SU-DHL-6 (cell line): Measurements from ENCODE around the gene PPP1R7.

Source experiments
- H2AFZ ChIP-seq: fragments of 200-600 bp; sonication (generic); 2 replicates; pipeline ENCODE4 v1.6.1; 2014; ENCODE audit warnings: low read depth, mild to moderate bottlenecking, moderate library complexity, mixed read lengths, antibody characterized with exemption, low read length; ENCODE audit not compliant: severe bottlenecking
- H3F3A ChIP-seq: fragments of 200-600 bp; shearing (Covaris generic); 2 replicates; pipeline ENCODE4 v1.6.0; 2016; ENCODE audit warnings: antibody characterized with exemption, mild to moderate bottlenecking; ENCODE audit not compliant: insufficient read depth
- H3K27ac ChIP-seq: fragments of 200-600 bp; sonication (generic); 2 replicates; pipeline ENCODE4 v1.5.1; 2016; ENCODE audit warnings: low read depth, mild to moderate bottlenecking, low read length, moderate library complexity, mixed read lengths
- H3K27me3 ChIP-seq: fragments of 200-600 bp; sonication (generic), shearing (Covaris generic); 2 replicates; pipeline ENCODE4 v1.6.0; 2014; ENCODE audit warnings: mild to moderate bottlenecking, low read length
- H3K36me3 ChIP-seq: fragments of 200-600 bp; sonication (generic); 2 replicates; pipeline ENCODE4 v1.6.1; 2014; ENCODE audit warnings: mild to moderate bottlenecking, low read length, mixed read lengths
- H3K4me2 ChIP-seq: fragments of 300-600, 200-600 bp; shearing (Covaris generic), sonication (generic); 2 replicates; pipeline ENCODE4 v1.6.0; 2014; ENCODE audit warnings: low read length, low read depth, mild to moderate bottlenecking; ENCODE audit not compliant: poor library complexity, severe bottlenecking
- H3K4me3 ChIP-seq: fragments of 200-600 bp; sonication (generic); 2 replicates; pipeline ENCODE4 v1.5.1; 2014; ENCODE audit warnings: antibody characterized with exemption, low read length, mild to moderate bottlenecking, mixed read lengths; ENCODE audit not compliant: insufficient read depth, poor library complexity, severe bottlenecking
- H3K79me2 ChIP-seq: fragments of 200-600 bp; sonication (generic); 2 replicates; pipeline ENCODE4 v1.6.1; 2014; ENCODE audit warnings: mild to moderate bottlenecking, low read length, moderate library complexity; ENCODE audit not compliant: insufficient read depth
- H3K9ac ChIP-seq: fragments of 200-600 bp; sonication (generic); 2 replicates; pipeline ENCODE4 v1.7.0; 2014; ENCODE audit warnings: mild to moderate bottlenecking, low read length
- H3K9me2 ChIP-seq: fragments of 200-600 bp; sonication (generic); replicated peaks from 2 replicates; pipeline ENCODE4 v1.6.1; 2014; ENCODE audit warnings: low read length; ENCODE audit not compliant: insufficient read depth
- H3K9me3 ChIP-seq: fragments of 200-600 bp; sonication (generic); 2 replicates; pipeline ENCODE4 v1.6.1; 2014; ENCODE audit warnings: low read length, mixed read lengths; ENCODE audit not compliant: insufficient read depth
- H4K20me1 ChIP-seq: fragments of 200-600 bp; sonication (generic); 2 replicates; pipeline ENCODE4 v1.6.1; 2014; ENCODE audit warnings: low read depth, mild to moderate bottlenecking, antibody characterized with exemption, low read length, moderate library complexity, mixed read lengths
- EZH2phosphoT487 ChIP-seq: fragments of 200-600 bp; sonication (generic), shearing (Covaris generic); conservative IDR thresholded peaks from 2 replicates; pipeline ENCODE4 v1.6.1; 2018; ENCODE audit warnings: mild to moderate bottlenecking, antibody characterized with exemption, low read length, moderate library complexity, mixed read lengths
- TF ChIP-seq, protein P1 (sequence below): fragments of 200-600 bp; sonication (generic); IDR thresholded peaks from one replicate; pipeline ENCODE4 v1.5.1; 2017; ENCODE audit warnings: antibody characterized with exemption, mild to moderate bottlenecking, low read length, moderate library complexity; ENCODE audit not compliant: insufficient read depth, poor library complexity, severe bottlenecking

PPP1R7 gene

DNA sequence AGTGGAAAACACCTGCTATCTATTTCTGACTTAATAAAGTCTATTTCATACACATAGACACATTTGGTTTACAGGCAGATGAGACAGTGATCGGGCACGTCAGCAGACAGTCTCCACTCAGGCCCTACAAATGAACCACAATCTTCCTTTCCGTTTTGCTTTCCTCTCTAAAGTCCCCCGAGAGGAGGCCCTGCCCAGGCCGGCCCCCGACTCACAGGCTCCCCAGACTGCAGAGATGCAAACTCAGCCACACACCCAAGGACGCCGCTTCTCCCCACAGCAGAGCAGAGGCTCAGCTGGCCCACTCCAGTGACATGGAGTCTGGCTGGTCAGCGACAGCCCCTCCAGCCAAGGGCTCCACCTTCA is 38.8 kb upstream of the PPP1R7 start:
- Histone ChIP-seq H3K4me3 (no peak overlapping the region), H3K27ac (no peak overlapping the region), H3K36me3 (peaks cover 3% of the 10 kb centered on the region; the same call in 1 of the 2 replicates), H2AFZ (no peak overlapping the region), H3K9me3 (no peaks in the 10 kb centered on the region), H3F3A (no peaks in the 10 kb centered on the region), H3K27me3 (no peaks in the 10 kb centered on the region), H3K9ac (no peak overlapping the region), H3K9me2 (no peaks in the 10 kb centered on the region), H3K79me2 (no peaks in the 10 kb centered on the region), H4K20me1 (no peaks in the 10 kb centered on the region), H3K4me2 (no peak overlapping the region)
- TF ChIP-seq, protein P1, sequence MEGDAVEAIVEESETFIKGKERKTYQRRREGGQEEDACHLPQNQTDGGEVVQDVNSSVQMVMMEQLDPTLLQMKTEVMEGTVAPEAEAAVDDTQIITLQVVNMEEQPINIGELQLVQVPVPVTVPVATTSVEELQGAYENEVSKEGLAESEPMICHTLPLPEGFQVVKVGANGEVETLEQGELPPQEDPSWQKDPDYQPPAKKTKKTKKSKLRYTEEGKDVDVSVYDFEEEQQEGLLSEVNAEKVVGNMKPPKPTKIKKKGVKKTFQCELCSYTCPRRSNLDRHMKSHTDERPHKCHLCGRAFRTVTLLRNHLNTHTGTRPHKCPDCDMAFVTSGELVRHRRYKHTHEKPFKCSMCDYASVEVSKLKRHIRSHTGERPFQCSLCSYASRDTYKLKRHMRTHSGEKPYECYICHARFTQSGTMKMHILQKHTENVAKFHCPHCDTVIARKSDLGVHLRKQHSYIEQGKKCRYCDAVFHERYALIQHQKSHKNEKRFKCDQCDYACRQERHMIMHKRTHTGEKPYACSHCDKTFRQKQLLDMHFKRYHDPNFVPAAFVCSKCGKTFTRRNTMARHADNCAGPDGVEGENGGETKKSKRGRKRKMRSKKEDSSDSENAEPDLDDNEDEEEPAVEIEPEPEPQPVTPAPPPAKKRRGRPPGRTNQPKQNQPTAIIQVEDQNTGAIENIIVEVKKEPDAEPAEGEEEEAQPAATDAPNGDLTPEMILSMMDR: no peak
- TF ChIP-seq EZH2phosphoT487: no peak

DNA sequence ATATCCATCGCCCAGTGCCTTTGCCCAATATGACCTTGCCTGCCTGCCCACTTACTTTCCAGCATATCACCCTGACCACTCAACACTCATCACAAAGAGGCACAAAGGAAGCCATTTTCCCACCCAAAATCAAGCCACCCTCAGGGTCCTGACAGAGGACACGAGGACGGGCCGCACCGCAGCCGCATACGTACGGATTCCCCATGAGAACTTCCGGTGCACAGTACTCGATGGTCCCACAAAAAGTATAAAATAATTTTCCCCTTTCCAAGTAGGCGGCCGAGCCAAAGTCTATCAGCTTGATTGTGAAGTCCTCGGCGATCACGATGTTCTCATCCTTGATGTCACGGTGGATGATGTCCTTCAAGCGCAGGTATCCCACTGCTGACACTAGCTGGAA is 38.2 kb upstream of the PPP1R7 start:
- H3K4me3 ChIP-seq: no peak overlapping the region
- no peaks in the 10 kb centered on the region for H3K9me2 ChIP-seq
- H3K27me3 ChIP-seq: no peaks in the 10 kb centered on the region
- H3F3A ChIP-seq: no peaks in the 10 kb centered on the region
- no peaks in the 10 kb centered on the region for H3K9me3 ChIP-seq
- H3K27ac ChIP-seq: no peak overlapping the region
- H3K36me3 ChIP-seq: peaks cover 3% of the 10 kb centered on the region; the same call in 1 of the 2 replicates
- H3K9ac ChIP-seq: no peak overlapping the region
- TF ChIP-seq EZH2phosphoT487: no peak
- H2AFZ ChIP-seq: no peak overlapping the region
- no peak overlapping the region for H3K4me2 ChIP-seq
- H3K79me2 ChIP-seq: no peaks in the 10 kb centered on the region
- H4K20me1 ChIP-seq: no peaks in the 10 kb centered on the region

DNA sequence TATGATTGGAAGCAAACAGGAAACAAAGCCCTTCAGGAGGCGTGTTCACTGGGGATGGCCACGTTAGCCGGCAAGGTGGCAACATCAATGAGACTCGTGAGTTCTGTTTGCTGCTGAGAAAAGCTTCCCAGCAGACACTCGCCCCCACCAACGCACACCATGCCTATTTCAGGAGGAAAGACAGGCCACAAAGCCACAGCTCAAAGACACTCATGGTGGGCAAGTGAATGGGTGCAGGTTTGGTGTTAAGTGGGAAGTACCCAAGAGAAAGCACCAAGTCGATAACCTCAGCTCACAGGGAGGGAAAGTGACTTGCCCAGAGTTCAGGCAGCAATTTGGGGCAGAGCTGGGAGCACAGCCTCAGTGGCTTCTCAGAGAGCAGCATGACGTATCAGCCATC is 37.7 kb upstream of the PPP1R7 start:
- no peak overlapping the region for H3K27ac ChIP-seq
- H3K27me3 ChIP-seq: no peaks in the 10 kb centered on the region
- H3K4me3 ChIP-seq: no peak overlapping the region
- H3K9me3 ChIP-seq: no peaks in the 10 kb centered on the region
- no peak overlapping the region for H3K9ac ChIP-seq
- H3K36me3 ChIP-seq: peaks cover 3% of the 10 kb centered on the region; the same call in 1 of the 2 replicates
- no peaks in the 10 kb centered on the region for H3K9me2 ChIP-seq
- no peaks in the 10 kb centered on the region for H4K20me1 ChIP-seq
- H3K4me2 ChIP-seq: no peak overlapping the region
- no peaks in the 10 kb centered on the region for H3K79me2 ChIP-seq
- H2AFZ ChIP-seq: no peak overlapping the region
- TF ChIP-seq, protein P1: no peak
- no peak for TF ChIP-seq EZH2phosphoT487
- no peaks in the 10 kb centered on the region for H3F3A ChIP-seq

DNA sequence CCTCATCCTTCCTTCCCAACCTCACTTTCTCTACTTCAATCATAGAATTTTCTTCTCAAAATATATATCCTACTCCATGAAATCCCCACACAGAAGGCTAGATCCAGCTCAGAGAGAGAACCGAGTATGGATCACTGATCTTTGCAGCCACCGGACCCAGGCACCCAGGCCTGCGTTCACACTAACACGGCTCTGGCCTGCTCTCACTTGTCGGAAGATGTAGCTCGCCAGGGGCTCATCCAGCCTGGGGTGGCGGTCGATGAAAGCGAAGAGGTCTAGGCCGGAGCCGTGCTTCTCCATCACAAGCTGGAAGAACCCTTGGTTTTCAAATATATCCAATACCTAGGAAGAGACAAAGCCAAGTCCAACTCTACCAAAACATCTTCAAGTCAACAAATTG is 35.4 kb upstream of the PPP1R7 start:
- no peaks in the 10 kb centered on the region for H3K79me2 ChIP-seq
- no peaks in the 10 kb centered on the region for H4K20me1 ChIP-seq
- no peak overlapping the region for H3K9ac ChIP-seq
- no peak overlapping the region for H3K4me2 ChIP-seq
- H3K27ac ChIP-seq: no peak overlapping the region
- H3K36me3 ChIP-seq: peaks cover 3% of the 10 kb centered on the region; the same call in 1 of the 2 replicates
- H3K9me3 ChIP-seq: no peaks in the 10 kb centered on the region
- no peaks in the 10 kb centered on the region for H3F3A ChIP-seq
- no peaks in the 10 kb centered on the region for H3K9me2 ChIP-seq
- TF ChIP-seq EZH2phosphoT487: no peak
- H3K4me3 ChIP-seq: no peak overlapping the region
- H3K27me3 ChIP-seq: no peaks in the 10 kb centered on the region
- H2AFZ ChIP-seq: no peak overlapping the region
